HG02588 (cell line): ENCODE measurements around the gene VPS16.

Source experiments
- ATAC-seq: cut with Tn5 transposase; IDR thresholded peaks from one replicate; pipeline ENCODE4 v1.9.1; 2021; ENCODE audit warnings: mild to moderate bottlenecking, moderate library complexity; ENCODE audit not compliant: unreplicated experiment

VPS16 gene

DNA sequence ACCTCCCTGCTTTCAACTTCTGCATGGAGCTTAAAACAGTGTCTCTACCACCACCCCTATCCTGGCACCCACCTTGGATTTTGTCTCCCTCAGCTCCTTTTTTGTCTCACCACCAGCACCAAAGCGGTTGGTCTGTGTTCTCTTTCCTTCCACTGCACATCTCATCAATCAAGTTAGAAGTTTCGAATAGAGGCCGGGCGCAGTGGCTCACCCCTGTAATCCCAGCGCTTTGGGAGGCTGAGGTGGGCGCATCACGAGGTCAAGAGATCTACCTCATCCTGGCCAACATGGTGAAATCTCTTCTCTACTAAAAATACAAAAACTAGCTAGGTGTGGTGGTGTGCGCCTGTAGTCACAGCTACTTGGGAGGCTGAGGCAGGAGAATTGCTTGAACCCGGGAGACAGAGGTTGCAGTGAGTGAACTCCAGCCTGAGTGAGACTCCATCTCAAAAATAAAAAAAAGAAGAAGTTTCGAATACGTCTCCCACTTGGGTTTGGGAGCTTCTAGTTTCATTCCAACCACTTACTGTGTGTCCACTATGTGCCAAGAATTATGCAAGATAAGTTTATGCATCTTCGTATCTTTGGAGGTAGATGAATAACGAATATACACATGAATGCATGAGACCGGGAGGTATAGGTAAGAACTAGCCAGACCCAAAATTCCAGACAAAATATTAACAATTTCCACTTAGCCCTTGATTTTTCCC is 6.0 kb upstream of the VPS16 start:
- ATAC-seq = no peak

- no peak for ATAC-seq
These were observed 5.2 kb upstream of the VPS16 start for GRCh38 chr20:2835331-2835796.

GRCh38 chr20:2836035-2836434 is 4.5 kb upstream of the VPS16 start:
- no peak for ATAC-seq

- ATAC-seq = no peak
These were observed 3.2 kb upstream of the VPS16 start for GRCh38 chr20:2837221-2837960.

DNA sequence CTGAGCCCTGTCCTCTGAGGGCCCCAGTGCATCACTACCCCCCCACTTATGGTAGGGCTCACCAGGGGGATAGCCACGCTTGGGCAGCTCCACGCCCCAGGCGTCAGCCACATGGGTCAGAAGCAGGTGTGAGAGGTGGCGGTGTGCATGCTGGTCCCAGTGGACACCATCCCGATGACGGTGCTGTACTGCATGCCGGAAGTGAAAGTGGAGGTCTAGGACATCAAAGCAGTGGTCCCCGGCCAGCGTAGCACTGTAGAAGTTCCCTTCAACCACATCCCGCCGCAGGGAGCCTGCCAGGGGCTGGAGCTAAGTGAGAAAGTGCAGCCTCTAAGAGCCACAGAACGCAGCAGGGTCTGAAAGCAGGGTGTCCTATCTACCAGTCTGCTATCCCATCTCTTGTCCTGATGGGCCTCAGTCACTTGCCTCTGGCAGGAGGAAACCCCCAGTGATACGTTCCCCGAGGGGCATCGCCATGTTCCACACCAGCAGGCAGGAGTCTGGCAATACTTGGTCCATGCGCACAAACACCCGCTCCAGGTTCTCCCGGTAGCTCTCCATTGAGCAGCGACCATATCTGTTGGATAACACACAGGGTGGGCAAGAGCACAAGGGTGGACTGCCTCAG is 2.3 kb upstream of the VPS16 start:
- no peak for ATAC-seq

DNA sequence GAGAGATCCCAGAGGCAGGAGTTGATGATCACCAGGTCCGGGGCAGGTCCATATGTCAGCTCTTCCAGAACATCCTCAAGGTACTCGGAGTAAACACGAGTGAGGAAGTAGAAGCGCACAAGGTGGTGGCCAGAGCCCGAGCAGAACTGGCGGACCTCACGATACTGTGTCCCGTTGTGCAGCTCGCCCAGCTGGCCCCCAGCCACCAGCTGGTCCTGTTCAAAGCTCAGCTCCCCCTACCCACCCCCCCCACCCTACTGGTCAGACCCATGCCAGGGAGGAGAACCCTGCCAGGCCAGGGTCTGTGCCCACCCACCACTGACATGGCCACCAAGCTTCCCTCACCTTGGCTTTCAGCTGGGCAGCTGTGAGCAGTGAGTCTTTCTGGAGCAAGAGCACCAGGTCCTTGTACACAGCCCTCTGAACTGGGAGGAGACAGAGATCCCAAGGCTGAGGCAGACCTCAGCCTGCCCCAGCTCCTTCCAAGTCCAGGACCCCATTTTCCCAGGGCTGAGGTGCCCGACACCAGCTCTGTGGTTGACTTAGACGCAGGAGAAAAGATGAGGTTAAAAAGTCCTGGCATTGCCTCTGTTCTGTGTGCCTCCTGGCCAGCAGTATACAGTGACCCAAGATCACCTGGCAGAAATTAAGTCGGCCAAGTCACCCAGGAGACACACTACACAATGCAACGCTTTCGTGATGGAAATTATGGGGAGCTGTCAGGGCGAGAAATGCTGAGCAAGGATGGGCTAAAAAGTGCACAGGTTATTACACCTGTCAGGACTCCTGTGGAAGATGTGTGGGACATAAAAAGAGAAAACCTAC is 1.5 kb upstream of the VPS16 start:
- ATAC-seq = no peak

- no peak for ATAC-seq
These were observed 810 bp upstream of the VPS16 start for GRCh38 chr20:2839732-2840137.

GRCh38 chr20:2840967-2841531 is 504 bp downstream of the VPS16 start:
- peak; percentile 30 for ATAC-seq

GRCh38 chr20:2845607-2846006 is 5.1 kb downstream of the VPS16 start:
- no peak for ATAC-seq

- ATAC-seq = no peak
These were observed 6.2 kb downstream of the VPS16 start for GRCh38 chr20:2846698-2847097.

GRCh38 chr20:2847802-2848201 is 7.3 kb downstream of the VPS16 start:
- ATAC-seq = no peak

GRCh38 chr20:2849529-2849928 is 9.0 kb downstream of the VPS16 start:
- no peak for ATAC-seq

- ATAC-seq = no peak
These were observed 10.5 kb downstream of the VPS16 start for GRCh38 chr20:2851086-2851485.

DNA sequence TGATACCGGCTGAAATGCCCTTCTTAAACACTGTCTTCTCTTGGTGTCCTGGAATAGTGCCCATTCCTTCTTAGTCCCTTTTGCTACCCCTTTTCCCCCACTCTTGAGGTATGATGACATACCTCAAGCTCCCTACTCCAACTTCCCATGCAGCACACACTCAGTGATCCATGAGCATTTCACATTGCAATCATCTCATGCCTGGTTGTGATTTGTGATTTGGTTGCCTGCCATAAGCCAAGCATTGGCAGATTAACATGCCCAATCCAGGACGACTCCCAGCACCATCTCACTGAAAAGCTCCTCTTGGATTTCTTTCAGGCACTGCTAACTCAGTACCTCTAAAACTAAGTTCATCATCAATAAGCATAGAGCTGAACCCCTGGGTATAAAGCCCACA is 18.0 kb downstream of the VPS16 start:
- ATAC-seq = no peak

- no peak for ATAC-seq
These were observed 19.0 kb downstream of the VPS16 start for GRCh38 chr20:2859330-2860121.

DNA sequence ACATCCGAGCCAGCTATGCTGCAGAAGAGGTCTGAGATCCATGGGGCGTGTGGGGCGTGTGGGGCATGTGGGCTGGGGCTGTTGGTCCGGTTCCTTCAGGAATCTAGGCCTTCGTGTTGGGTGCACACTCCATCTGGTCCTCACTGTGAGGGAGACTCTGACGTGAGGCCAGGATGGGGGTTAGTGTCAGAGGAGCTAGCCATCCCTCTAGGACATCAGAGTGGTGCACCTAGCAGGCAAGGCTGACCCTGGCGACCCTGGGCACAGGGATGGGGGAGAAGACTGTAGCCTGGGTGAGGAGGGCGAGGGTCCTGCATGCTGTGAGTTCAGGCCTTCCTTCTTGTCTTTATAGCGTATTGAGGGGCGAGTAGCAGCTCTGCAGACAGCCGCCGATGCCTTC is 24.1 kb downstream of the VPS16 start:
- no peak for ATAC-seq

GRCh38 chr20:2865101-2865500 is 24.6 kb downstream of the VPS16 start:
- ATAC-seq = no peak

- ATAC-seq = no peak
These were observed 25.1 kb downstream of the VPS16 start for GRCh38 chr20:2865630-2866029.

GRCh38 chr20:2866236-2866635 is 25.7 kb downstream of the VPS16 start:
- ATAC-seq = no peak
